GM18868 (cell line): ENCODE results near the gene COL4A2.
"Not testable (repeated sequence)": the region's sequence is repeated elsewhere in the genome, so short reads cannot be mapped to it uniquely, and the experiment has no call there.

ENCODE experiments used
- ATAC-seq: cut with Tn5 transposase; IDR thresholded peaks from one replicate; pipeline ENCODE4 v1.9.1; 2021; ENCODE audit warnings: mild to moderate bottlenecking, moderate library complexity; ENCODE audit not compliant: unreplicated experiment

COL4A2 gene

DNA sequence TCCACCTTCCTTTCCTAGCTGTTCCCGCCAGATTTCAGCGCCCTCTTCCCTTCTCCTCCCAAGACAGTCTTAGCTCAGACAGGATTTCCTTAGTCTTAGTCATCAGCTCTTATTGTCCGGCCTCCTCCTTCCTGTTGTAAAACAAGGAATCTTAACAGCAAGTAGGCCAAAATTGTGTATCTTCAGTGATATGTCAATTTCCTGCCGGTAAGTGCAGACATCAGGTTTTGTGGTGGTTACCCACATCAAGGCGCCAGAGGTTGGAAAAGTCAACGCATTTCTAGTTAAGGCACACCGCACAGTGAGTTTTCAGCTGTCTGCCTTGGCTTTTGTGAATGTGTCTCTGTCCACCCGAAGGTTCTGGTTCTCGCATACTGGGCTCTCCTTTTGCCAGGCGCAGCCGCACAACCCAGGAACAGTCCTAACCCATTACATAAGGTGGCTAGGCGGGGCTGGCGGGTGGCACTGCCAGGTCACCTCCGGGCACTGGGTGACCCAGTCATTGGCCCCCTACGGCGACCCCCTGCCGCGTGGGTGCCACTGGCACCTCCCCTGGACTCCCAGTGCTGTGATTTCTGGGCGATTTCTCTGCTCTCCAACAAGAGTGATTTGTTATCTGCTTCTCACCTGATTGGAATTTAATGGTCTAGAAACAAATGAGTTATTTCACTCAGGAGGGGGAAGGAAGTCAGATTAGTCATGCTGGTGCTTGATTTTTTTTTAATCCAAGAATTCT is 12.9 kb downstream of the COL4A2 start:
- ATAC-seq: no peak

DNA sequence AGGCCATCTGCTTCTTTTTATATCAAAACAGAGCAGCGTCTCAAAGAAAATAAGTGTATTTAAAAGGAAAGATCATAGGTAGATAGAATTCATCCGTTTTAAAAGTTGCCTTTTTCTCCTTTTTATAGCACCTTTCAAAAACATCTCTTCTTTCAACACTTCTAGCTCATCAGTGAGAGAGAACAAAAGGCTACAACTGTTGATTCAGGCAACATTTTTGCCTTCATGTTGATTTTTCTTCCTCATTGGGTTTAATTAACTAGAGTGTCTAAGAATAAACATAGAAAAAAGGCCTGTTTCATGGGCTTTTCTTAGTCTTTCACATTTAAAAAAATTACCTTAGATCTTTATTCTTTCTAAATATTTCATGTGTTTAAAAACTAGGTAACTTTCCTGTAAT is 13.6 kb downstream of the COL4A2 start:
- no peak for ATAC-seq

DNA sequence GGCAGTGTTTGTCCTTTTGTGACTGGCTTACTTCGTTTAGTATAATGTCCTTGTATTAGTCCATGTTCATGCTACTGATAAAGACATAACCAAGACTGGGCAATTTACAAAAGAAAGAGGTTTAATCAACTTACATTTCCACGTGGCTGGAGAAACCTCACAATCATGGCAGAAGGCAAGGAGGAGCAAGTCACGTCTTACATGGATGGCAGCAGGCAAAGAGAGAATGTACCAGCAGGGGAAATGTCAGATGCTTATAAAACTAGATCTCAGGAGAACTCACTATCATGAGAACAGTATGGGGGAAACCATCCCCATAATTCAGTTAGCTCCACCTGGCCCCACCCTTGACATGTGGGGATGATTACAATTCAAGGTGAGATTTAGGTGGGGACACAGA is 14.5 kb downstream of the COL4A2 start:
- ATAC-seq: not testable (repeated sequence)

DNA sequence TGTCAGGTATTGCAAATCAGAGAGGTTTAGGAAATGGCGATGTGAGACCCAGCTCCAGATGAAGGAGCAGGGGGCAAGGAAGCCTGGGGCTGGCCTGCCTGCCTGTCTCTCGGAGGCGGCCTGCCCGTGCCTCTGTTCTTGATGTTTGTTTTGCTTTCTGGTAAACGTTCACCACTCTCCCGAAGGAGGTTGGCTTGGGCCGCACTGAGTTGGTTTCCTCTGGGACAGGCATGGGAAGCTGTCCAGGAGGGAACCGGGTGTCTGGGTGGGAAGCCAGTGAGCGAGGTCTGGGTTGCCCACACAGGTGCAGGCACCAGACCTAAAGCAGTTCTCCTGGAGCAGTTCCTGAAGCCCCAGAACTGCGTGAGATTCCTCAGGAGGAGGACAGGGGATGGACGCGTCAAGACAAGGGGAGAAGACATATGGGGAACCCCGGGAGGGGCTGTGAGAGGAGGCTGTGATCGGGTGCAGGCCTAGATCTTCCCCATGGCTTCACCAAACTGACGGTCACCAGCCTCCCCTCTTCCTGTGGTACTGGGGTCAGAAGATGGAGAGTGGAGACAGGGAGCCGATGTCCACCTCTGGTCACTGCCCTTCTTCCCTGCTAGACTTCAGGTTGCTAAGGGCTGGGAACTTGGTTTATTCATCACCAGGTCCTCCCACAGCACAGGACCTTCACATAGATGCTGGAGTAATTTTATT is 15.2 kb downstream of the COL4A2 start:
- no peak for ATAC-seq

DNA sequence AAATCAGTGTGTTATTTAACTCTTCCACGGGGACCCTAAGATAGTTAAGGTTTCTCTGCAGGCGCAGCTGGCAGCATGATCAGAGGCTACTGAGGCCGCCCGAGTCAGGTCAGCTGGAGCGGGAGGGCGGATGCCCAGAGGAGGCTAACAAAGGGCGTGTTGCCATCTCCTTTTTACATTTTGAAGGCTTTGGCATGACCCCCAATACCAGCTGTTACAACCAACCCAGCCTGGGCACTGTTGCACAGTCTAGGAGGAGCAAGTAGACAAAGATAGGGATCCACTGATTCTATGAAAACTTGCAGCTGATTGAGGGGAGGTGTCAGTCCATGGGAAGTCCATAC is 15.7 kb downstream of the COL4A2 start:
- ATAC-seq: no peak

DNA sequence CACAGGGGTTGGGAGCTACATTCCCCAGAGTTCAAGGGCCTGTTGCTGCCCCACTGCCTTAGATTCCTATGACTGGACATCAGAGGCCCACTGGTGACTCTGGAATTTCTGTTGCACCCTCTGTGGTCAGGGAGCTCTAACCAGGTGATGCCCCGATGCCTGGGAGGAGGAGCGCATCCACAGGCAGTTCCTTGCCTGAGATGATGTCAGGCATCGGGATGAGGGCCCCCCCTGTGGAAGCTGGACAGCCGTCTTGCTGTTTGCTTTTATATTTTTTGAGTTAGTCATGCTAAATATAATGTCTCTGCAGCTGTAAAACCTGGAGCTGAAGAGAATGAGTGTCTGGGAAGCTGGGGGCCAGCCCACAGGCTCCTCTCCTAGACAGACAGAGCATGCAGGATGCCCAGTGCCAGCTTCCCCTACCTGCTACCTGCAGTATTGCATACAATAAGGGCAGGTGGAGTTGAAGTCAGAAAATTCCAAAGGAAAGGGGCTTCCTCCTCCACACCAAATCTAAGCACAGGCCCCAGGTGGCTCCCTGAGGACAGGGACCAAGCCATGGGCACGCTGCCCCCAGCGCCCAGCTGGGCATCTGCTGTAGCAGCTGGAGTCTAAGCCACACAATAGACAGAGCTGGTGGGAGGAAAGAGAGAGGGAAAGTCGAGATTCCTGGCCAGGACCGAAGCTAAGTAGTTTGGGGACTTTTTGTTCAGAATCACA is 16.2 kb downstream of the COL4A2 start:
- ATAC-seq: no peak

DNA sequence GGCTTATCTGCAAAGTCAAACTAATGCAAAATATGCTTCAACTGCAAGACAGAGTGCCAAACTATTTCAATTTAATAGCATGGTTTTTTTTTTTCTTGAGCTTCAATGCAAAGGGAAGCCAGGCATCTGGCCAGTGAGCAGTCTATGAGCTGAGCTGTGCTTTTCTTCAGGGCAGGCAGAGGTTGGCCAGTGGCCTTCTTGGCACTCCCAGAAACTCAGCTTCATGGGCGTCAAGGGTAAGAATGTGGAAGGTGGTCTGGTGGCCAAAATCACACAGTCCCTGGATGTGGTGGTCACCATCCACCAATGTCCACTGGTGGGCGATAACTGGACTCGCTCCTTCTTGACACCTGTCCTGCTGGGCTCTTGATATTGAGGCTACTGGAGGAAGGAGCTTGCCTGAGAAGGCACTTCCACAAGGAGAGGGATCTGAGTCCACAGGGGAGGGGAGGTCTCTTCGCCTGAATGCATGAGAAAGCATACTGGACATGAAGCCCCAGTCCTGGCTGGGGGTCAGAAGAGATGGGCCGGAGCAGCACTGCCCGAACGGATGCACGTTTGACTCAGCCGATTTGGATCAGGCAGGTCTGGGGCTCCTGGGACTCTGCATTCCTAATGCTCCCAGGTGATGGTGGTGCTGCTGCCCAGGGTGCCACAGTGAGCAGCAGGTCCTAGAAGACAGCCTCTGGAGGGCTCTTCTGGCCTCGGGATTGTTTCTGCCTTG is 17.1 kb downstream of the COL4A2 start:
- no peak for ATAC-seq

DNA sequence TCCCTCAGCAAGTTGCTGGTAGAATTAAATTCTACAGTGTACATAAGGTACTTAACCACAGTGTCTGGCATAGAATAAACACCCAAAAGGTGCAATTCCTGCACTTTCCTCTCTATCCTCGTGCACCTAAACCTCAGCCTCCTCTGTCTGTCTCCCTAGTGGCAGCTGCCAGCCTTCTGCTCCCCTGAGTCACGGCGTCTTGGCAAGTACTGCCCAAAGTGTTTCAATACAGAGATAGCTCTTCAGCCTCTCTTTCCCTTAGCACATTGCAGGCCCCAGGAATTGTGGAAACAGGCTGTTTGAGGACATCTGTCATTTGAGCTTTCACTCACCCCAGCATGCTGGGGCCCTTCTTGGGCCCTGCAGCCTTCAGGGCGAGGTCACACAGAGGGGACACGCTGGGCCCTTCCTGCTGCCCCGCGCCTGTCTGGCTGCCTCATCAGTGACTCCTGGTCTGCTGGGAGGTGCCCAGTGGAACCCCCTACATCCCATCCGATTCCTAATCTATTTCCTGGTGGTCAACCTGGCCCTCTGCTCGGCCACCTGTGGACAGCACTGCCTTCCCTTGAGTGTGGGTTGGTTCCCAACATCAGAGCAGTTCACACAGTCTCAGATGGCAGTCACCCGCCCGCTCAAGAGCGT is 19.3 kb downstream of the COL4A2 start:
- no peak for ATAC-seq

DNA sequence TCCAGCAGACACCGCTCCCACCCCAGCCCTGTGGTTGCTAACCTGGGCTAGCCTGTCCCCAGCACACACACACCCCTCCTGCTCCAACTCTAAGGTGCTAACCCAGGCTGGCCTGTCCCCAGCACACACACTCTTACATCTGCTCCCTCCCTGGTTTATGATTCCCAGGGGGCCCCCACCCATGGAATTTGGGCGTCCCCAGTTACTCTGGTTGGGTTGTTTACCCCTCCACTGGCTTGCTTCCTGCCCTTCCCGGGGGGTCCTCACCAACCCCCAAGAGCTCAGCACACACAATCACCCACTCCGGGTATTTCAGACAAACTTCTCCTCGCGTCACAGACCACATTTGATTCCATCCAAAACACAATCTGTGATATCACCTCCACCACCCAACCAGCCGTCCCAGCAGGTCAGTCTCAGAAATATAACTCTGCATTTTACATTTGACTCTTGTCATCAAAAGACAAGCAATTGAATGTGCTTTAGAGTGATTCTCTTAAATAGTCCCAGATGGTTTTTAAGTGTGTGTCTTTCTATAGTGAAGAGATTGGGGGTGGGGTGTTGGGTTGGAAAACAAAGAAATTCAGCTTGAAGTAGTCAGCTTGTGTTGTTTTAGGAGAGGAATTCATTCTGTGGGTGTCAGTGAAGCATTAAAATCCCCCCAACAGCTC is 20.1 kb downstream of the COL4A2 start:
- ATAC-seq: no peak

DNA sequence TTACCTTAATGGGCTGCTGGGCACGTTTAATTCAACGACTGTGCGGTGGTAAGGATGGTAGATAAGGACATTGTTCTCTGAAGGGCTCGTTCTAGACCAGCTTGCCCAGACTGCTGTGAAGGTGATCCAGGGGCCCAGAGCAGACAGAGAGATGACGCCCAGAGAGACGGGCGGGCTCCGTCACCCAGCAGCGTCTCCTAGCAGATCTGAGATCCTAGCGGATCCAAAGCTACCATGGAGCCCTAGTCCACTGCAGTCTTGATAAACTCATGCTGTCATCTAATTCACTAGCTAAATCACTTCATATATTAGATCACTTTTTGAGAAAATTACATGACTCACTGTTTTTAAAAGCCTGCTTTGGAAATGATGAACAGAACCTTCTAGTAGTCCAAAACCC is 21.5 kb downstream of the COL4A2 start:
- no peak for ATAC-seq

DNA sequence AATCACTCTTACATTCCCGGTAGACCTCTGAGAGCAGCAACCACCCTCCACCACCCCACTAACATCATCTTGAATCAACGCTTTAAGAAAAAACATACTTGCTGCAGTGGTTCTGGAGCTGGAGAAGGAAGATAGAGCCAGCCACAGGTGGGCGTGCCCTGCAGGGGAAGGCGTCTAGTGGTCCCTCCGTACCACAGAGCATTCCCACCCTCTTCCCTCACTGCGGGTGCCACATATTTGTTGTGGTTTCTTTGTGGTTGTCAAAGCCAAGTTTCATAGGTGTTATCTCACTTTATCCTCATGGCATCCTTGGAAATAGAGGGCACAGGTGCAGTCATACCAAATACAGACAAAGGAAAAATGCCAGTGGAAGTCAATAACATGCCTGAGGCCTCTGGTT is 22.2 kb downstream of the COL4A2 start:
- no peak for ATAC-seq

DNA sequence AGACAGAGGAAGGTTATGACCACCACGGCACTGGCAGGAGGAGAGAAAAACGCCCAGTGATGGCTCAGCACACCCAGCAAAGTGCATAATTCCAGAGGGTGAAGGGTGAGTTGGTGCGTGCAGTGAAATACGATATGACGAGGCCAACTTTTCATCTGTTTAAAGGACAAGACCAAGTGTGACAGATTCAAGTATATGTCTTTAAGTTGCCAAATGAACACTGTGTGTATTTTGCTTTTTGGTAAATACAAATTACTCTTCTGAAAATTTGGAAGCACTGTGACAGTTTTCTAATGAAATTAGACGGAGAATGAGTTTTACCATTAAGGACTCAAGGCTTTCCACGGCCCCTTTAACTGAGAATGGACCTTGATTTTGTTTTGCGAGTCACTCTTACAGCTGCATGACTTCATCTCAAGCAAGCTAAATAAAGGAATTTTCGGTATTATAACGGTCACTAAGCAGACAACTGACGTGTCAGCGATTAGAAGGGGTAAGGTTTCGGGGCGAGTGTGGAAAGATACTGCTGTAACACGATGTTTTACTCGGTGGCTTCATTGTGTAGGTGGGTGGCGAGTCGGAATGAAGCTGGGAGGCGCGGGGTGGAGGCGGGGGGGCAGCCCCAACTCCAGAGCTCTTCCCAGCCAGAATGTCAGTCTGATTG is 22.8 kb downstream of the COL4A2 start:
- ATAC-seq: no peak

DNA sequence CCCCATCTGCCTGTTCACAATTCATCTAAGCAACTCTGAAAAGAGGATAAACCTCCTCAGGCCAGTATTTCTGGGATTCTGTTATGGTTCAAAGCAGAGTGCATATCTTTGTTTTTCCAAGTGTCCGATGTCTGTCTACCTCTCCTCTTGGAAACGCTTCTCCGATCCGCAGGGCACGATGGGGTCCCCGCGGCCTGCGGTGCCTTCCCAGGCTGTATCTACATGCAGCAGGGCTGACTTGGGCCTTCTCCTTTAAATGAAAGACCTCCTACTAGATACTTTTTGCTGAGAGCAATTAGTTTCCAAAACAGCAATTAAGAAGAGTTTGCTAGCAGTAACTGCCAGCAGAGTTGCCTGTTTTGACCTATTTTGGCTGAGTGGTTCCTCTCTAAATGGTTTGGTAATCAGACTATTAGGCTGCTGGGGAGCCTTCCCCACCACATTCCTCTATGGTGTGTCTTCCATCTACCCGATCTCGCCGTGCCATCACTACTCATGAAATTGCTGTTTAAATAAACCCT is 23.5 kb downstream of the COL4A2 start:
- ATAC-seq: no peak

DNA sequence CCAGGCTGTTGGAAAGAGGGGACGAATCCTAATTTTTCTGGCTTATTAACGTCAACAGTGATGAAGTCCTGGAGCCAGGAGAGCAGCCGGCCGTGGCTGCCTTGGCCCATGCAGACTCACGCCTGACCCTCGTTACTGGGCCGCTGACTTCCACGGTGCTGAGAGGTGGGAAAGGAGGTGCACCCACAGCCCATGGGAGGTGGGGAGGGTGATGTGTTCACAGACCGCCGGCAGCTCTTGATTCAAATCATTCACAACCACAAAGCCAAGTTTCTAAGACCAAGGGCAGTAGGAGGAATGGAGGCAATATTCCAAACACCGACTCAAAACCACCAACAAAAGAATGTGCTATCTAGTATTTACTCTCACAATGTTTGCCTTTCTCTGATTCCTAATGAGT is 24.3 kb downstream of the COL4A2 start:
- no peak for ATAC-seq

DNA sequence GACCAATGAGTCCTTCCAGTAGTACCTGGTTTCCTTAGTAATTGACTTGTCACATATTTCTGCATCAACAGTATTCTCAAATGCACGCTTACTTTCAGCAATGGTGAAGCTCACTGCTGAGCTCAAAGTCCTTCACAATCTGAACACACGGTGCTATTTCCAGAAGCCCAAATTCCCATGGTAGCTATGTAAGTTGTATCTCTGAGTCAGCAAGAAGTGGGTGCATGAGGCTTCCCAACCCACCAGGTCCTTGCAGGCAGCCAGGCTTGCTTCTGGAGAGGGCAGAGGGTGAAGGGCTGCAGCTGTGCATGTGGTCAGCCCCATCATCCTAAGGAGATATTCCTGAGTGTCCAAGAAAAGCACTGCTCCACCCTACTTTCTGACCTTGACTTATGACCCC is 25.7 kb downstream of the COL4A2 start:
- no peak for ATAC-seq

DNA sequence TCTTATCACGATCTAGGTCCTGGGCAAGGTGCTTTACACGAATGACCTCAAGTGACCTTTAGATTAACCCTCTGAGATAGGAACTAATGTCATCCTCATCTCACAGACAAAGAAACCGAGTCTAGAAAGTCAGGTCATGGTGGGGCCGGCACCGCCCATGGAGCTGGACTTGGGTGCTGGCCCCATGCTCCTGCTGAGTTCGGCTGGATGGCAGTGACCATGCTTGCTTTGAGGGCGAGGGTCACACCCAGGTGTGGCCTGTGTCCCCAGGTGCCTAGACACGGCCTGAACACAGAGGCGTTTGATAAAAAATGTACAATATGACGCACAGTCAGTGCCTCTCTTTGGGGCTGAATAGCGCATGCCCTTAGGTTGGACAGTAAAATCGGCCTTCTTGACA is 26.8 kb downstream of the COL4A2 start:
- no peak for ATAC-seq

DNA sequence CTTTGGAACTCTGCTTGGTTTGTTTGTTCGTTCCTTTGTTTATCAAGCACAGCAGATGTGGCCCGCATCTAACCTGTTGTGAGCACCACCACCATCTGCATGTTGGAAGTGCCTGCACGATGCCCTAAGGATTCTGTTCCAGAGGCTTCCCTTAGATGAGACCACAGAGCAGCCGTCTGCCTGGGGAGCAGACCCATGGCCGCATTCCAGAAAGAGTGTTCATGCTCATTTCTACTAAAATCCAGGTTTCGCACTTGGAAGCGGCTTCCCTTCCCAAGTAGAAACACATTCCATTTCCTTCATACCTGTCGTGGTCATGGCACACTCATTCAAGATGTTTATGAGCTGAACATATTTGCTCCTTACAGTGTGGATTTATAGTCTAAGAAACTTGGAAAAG is 27.2 kb downstream of the COL4A2 start:
- no peak for ATAC-seq

DNA sequence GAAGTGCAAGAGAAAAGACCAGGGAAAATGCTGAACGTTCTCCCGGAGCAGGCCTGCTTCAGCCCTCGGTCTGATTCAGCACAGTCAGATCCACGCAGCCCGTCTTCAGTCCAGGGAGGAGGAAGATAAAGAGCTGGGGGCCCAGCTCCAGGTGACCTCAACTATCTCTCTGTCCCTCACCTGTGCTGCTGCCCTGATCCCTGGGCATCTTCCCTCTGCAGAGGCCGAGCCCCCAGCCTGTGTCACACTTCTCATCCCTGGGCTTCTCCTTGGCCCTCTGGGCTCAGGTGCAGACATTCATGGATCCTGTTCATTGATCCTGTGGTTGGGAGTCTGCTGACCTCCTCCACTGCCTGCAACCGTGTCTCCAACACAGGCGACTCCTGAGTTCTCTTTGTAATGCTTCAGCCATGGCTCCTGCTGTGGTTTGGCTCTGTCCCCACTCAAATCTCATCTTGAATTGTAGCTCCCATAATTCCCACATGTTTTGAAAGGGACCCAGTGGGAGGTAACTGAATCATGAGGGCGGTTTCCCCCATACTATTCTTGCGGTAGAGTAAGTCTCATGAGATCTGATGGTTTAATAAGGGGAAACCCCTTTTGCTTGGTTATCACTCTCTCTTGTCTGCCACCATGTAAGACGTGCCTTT is 27.9 kb downstream of the COL4A2 start:
- ATAC-seq: no peak

DNA sequence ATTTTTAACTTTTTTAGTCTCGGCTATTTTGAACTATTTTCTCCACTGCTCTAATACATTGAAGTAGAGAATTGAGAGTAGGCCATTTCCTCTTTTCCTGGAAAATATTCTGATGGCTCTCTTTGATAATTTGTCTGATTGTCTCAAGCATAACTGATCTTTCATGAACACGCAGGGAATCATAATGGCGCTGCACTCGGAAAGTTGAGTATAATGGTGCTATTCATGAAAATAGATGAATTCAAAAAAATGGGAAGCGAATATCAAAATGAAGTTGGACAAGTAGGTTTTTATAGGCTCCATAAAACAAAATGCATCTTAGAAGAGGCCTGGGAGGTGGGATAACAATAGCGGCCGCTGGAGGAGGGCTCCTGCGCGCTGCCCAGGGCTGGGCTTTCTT is 29.0 kb downstream of the COL4A2 start:
- ATAC-seq: no peak
